Measurements from ENCODE around the gene TBX1.
"Not testable (repeated sequence)": the region's sequence is repeated elsewhere in the genome, so short reads cannot be mapped to it uniquely, and the experiment has no call there.

Gene TBX1

DNA sequence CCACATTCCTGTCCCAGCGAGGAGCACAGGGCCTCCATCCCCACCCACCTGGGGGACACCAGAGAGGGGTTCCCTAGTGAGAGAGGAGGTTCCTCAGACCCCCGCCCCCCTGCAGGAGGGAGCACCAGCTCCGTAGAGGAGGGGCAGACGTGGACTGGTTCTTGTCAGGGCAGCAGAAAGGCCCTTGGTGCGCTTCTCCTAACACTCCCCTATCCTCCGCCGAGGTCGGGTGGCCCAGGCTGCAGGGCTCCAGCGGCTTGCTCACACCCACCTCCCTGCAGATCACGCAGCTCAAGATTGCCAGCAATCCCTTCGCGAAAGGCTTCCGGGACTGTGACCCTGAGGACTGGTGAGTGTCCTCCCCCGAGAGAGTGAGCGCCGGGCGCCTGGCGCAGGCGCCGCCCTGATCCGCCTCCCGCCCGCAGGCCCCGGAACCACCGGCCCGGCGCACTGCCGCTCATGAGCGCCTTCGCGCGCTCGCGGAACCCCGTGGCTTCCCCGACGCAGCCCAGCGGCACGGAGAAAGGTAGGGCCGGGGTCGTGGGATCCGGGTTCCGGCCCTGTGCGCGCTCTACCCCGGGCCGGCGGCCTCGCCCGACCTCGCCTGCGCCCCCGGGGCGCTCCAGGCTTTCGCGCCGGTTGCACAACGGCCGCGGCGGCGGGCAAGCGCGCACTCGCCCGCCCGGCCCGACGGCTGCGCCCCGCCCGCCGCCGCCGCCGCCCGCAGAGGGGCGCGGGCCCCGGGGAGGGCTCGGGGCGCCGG is 5.1 kb downstream of the TBX1 start:
- DNase-seq (ENCODE audit: low read depth in 2 of 2) = no peak

DNA sequence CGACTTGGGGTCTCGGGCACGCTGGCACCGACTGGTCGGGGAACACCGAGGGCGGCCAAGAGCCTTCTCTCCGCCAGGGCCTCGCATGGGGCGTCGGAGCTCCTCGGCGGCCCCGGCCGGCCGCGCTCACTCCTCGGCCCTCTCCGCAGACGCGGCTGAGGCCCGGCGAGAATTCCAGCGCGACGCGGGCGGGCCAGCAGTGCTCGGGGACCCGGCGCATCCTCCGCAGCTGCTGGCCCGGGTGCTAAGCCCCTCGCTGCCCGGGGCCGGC is 5.6 kb downstream of the TBX1 start:
- no peak for DNase-seq (ENCODE audit: low read depth in 2 of 2)

DNA sequence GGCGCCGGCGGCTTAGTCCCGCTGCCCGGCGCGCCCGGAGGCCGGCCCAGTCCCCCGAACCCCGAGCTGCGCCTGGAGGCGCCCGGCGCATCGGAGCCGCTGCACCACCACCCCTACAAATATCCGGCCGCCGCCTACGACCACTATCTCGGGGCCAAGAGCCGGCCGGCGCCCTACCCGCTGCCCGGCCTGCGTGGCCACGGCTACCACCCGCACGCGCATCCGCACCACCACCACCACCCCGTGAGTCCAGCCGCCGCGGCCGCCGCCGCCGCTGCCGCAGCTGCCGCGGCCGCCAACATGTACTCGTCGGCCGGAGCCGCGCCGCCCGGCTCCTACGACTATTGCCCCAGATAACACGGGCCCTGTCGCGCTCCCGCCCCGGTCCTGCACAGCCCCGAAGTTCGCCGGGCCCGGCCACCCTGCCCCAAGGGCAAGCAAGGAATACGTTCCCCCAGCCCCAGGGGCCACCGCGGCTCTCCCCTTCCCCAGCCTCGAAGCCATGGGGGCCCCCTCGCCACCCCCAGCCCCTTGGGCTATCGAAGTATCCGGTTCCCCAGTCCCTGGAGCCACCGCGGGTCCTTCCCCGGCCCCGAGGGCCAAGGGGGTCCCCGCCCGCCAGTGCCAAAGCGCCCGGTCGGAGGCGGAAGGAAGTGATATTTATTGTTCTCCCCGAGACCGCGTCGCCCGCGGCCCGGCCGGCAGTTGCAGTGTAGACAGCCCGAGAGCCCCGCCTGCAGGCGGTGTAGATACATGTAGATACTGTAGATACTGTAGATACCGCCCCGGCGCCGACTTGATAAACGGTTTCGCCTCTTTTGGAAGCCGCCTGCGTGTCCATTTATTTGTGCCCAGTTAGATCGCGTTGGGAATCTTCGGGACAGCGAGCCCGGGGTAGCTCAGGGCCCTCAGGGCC is 6.2 kb downstream of the TBX1 start:
- no peak for DNase-seq (ENCODE audit: low read depth in 2 of 2)

DNA sequence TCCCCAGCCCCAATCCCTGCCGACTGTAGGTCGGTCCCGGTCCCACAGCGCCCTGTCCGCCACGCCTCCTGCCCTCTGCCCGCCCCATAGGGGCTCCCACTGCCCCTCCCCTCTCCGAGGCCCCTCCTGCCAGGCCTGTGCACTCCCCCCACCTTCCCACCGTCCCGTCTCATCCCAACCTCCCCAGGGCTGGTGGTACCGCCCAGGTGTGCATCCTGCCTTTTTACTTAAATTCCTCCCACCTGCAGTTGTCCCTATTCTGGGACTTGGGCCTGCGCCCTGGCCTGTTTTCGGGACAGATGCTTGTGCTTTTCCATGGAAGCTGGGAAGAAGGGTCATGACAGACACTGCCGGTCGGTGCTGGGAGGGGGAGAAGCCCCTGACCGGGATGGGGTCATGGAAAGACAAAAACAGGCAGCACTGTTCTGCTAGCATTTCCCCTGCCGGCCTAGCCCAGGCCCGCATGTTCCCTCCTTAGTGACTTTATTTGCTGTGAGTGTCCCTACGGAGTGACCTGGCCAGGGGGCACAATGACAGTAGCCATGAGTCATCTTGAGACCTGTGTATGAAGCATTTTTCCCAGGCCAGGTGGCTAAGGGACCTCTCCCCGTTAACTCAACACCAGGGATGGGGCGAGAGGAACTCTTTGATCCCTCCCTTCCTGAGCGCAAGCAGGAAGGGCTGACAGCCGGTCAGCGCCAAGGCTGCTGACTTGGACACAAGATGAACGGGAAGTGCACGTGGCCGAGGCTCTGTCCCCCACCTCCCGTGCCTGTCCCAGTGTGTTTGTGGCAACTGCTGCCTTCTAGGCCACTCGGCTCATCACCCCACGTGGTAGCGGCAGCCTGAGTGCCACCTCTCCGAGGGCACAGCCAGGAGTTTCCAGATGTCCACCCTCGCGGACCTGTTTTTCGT is 7.1 kb downstream of the TBX1 start:
- DNase-seq (ENCODE audit: low read depth in 2 of 2) = no peak

DNA sequence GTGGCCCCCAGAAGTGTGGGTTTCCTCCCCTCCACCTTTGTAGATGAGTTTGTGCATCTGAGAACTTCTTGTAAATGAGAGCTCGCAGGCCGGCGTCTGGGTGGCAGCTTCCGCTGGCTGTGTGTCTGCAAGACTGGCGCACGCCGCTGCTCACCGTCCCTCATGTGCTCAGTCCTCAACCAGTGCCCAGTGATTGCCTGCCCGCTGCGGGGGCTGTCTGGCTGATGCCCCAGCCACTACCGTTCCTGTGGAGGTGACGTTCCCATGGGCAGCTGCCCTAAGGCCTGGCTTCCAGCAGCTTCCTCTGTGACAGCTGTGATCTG is 8.8 kb downstream of the TBX1 start:
- no peak for DNase-seq (ENCODE audit: low read depth in 2 of 2)

DNA sequence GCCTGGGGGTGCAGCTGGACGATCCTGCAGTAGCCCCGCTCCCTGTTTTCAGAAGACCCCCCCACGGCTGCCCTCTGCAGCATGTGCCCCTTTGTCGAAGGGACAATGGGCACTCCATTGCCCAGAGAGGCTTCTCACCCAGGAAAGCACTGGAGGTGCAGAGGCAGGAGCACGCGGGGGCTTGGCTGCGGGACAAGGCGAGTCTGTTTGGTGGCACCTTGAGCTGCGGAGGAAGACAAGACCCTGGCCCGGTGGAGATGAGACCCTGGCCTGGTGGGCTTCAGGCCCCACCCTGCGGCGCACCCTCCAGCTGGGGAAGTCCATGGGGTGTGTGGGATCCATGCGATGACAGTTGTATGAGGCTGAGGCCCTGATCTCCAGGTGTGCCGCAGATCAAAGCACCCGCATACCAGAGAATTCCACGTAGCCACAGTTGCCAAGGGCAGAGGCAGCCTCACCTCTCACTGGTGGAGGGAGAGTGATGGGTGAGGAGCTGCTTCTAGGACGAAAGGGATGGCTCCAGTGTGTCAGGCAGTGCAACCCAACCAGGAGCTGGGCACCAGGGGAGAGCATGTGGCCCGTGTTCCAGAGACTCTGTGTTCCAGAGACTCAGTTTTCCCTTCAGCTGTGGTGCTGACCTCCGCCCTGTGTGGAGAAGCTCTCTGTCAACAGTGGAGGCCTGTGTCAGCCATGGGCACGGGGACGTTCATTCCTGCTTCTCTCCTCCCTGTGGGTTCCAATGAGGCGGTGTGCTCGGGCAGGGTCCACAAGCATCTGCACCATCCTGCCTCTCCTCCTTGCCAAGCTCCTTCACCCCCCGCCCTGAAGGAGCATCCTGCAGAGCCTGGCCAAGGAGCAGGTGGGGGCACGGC is 10.0 kb downstream of the TBX1 start:
- DNase-seq (ENCODE audit: low read depth in 2 of 2) = no peak

DNA sequence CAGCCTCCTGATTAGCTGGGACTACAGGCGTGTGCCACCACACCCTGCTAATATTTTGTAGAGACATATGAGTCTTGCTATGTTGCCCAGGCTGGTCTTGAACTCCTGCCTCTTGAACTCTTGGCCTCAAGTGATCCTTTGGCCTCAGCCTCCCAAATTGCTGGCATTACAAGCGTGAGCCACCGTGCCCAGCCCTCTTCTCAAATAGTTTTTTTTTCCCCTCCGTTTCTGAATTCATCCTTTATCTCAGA is 11.8 kb downstream of the TBX1 start:
- no peak for DNase-seq (ENCODE audit: low read depth in 2 of 2)

DNA sequence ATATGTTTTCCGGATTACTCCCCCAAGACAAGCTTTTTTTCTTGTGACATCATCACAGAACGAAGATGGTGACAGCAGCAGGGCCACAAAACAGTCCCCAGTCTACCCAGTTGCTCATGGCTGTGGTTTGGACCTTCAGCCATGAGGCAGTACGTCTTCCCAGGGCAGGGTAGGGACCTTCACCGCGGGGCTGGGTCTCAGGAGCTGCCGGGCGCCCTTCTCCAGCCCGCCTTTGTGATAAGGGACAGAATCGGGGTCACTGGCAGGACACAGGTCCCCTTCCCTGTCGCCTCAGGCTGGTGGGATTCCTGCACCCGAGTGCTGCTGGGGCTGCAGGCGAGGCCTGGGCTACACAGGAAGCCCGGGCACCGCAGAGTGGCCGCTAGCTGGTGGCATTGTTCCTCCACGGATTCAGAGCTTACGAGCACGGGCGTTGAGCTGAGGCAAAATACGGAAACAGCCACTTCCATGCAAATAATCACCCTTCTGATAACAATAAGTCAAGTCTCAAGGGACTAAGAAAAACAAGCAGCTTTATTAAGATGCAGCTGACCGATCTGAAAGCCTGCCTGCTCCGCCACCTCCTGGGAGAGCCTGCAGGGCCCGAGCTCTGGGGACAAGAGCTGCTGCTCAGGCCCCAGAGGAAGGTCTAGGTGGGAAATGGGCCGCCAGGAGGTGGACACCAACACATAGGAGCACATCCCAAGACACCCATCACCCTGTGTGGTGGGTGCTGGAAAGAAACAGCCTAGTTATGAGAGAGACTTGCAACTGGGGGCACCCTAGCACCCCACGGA is 12.3 kb downstream of the TBX1 start:
- no peak for DNase-seq (ENCODE audit: low read depth in 2 of 2)

DNA sequence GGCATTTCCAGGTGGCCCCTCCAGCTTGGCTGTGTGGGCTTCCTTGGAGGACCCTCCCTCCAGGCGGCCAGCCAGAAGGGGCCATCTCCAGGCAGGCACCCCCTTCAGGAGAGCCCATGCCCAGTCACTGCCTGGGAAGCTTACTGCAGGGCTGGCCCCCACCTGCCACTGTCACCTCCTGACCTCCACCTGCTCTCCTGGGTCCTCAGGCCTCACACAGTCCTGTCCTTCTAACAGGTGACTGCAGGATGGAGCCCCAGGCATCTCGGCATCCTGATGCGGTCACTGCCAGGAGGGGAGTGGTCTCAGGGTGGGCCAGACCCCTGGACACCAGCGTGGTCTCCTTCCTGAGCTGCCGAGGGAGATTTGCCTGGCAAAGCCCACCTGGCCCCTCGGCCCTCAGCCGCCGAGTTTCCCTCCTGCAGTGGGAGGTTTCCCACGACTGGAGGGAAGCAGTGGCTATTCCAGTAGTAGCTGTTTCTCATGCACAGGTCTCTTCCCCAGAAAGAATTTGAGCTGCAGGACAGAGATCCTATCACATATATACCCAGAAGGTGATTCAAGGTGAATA is 13.0 kb downstream of the TBX1 start:
- no peak for DNase-seq (ENCODE audit: low read depth in 2 of 2)

DNA sequence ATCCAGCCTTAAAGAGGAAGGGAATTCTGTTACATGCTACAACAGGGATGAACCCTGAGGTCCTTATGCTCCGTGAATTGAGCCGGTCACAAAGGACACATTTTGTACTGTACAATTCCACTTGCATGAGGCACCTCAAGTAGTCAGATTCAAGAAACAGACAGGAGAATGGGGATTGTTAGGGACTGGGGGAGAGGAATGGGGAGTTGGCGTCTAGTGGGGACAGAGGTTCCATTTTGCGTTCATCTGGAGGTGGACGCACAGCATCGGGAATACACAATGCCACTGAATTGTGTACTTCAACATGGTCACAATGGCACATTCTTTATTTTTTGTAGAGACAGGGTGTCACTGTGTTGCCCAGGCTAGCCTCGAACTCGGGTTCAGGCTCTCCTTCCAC is 14.1 kb downstream of the TBX1 start:
- no peak for DNase-seq (ENCODE audit: low read depth in 2 of 2)

DNA sequence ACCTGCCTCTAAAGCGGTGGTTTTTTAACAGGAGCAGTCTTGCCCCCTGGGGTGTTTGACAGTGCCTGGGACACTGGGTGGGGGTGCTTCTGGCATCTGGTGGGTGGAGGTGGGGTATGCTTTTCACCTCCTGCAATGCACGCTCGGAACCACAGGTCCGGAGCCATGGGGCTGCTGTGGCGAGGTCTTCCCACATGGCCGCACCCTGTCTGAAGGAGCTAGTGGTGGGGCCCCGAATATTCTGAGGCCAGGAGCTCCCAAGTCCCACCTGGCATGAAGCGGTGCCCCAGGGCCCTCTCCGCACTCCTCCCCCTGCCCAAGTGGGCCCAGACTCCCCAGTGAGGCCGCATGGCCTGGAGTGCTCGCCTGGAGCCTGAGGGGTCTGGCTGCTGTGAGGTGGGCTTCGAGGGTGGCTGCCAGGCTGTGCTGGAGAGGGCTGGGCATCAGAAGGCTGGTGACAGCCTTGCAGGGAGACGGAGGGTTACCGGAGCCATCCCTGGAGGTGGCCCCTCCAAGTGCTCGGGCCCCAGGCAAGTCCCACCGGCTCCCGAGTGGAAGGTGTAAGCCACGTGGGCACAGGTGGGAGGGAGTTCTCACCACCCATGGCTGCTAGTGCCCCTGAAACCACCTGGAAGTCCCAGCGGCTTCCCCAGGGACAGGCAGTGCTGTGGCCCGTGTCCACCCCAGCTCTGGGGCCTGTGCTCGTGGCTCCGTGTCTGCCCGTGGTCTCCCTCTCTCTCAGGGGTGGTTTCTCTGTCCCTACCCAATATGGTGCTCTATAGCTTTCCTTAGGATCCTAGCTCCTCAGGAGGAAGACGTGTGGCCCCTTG is 15.1 kb downstream of the TBX1 start:
- DNase-seq (ENCODE audit: low read depth in 2 of 2) = no peak

DNA sequence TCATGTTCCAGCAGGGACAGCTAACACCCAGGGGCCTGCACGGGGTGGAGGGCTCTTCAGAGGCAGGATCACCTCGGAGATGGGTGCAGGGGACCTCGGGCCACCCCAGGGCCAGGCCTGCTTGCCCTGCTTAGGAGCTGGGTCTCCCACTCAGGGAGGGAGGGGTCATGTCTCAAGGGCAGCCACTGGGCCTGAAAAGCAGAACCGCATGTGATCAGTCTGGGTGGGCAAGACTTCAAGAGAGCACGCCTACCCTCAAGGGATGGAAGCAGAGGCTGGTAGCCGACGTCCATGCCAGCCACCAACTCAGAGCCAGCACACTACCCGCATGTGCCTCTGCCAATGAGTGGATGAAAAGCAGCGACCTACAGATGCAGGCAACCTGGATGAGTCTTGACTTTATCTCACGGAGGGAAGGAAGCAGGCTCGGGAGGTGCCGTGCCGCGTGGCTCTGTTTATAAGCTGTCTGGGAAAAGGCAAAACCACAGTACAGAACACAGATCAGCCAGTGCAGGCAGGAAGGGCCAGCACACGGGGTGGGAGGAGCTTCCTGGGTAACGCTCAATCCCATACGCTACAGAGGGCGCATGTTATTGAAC is 16.0 kb downstream of the TBX1 start:
- no peak for DNase-seq (ENCODE audit: low read depth in 2 of 2)

DNA sequence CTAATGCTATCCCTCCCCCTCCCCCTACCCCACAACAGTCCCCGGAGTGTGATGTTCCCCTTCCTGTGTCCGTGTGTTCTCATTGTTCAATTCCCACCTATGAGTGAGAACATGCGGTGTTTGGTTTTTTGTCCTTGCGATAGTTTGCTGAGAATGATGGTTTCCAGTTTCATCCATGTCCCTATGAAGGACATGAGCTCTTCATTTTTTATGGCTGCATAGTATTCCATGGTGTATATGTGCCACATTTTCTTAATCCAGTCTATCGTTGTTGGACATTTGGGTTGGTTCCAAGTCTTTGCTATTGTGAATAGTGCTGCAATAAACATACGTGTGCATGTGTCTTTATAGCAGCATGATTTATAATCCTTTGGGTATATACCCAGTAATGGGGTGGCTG is 16.6 kb downstream of the TBX1 start:
- DNase-seq (ENCODE audit: low read depth in 2 of 2) = not testable (repeated sequence)

DNA sequence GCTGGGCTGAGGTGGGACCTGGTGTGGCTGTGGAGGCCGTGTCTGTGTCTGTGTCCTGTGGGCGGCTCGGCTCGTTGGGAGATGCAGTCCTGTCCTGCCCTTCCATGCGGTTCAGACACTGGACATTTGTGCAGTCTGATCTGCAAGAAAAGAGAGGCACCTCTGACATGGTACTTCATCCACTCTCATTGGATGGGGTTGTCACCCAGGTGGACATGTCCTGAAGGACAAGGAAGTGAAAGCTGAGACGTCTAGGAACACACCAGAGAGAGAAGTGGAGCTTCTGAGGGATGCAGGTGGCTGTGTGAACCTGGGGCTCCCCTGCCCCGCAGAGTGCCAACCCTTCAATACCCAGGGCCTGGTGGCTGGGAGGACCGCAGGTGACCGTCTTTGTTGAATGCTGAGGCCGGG is 18.4 kb downstream of the TBX1 start:
- no peak for DNase-seq (ENCODE audit: low read depth in 2 of 2)

DNA sequence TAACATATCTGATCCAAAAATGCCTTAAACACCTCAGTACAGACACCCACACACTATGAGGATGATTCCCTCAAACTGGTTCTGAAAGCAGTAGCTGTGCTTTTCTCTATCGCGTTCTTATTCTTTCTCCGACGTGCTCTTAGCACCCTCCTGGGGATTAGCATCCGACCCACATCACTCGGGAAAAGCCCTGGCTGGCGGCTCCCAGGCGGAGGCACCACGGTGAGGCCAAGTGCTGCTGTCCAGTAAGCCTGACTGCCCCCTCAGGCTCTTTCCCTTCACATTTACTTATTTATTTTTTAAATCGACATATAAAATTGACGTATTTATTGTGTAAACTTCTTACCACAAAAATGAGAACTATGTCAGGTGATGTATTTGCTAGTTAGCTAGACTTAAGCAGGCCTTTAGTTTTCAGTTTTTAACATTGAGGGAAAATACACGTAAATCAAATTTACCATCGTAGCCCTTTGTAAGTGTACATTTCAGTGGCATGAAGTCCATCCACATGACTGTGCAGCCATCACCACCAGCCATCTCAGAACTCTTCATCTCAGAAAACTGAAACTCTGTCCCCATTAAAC is 19.2 kb downstream of the TBX1 start:
- DNase-seq (ENCODE audit: low read depth in 2 of 2) = no peak

DNA sequence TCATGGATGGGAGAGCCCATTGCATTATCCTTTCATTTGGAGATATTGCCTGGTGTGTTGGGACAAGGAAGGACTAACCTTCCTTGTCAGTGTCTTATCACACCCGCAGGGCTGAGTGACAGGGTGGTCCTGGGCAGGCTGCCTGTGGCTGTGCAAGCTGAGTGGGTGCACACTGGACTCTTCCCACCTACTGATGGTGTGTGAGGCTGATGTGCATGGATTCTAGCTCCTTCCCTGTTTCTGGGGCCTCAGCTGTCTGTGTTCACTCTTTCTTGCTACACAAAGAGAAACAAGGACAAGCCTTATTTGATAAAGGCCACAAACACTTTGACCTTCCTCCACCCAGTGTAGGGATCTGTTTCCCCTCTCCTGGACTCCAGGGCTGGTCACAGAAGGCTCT is 22.0 kb downstream of the TBX1 start:
- DNase-seq (ENCODE audit: low read depth in 2 of 2) = no peak

DNA sequence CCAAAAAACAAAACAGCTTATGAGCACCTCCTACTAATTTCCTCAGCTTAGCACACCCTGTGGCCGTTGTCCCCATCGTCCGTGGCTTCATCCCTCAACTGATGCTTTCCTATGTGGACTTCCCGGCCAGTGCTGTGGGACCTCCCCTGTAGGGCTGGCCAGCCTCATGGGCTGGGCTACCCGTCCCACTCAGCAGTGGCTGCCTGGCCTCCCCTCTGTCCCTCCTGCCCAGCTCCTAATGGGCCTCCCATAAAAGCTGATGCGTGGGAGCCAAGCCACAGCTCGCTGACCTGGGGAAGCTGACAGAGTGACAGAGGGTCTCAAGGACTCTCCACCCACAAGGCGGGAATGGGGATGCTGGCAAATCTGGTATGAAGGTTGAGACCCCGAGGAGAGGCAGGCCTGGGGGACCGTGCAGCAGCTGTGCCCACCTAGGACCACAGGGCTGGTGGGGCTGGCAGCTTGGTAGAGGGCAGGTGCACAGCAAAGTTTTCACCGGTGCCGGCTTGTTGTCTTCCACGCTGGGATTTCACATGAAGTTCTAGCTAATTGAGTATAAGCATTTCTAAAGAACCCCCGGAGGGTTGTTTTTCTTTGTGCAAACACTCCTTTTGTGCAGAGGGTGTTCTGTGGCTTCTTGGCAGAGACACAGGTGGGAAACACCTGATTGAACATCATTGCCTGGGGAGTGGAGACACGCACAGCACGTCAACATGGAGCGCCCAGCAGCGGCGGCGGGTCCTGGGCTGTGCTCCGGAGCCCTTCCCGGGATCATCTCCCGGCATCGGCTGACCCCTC is 23.2 kb downstream of the TBX1 start:
- no peak for DNase-seq (ENCODE audit: low read depth in 2 of 2)

Measured in fibroblast of skin of left quadriceps (primary cell).